ENCODE results near the gene DOC2A. TPM values are rescaled to one million over a fixed set of nuclear protein-coding genes. Genes with fewer than 3 reads are reported as not detected.

DOC2A gene
- total and polyA plus RNA-seq, 2 donors from 2014 or later: 1.9 to 3.5 TPM

DNA sequence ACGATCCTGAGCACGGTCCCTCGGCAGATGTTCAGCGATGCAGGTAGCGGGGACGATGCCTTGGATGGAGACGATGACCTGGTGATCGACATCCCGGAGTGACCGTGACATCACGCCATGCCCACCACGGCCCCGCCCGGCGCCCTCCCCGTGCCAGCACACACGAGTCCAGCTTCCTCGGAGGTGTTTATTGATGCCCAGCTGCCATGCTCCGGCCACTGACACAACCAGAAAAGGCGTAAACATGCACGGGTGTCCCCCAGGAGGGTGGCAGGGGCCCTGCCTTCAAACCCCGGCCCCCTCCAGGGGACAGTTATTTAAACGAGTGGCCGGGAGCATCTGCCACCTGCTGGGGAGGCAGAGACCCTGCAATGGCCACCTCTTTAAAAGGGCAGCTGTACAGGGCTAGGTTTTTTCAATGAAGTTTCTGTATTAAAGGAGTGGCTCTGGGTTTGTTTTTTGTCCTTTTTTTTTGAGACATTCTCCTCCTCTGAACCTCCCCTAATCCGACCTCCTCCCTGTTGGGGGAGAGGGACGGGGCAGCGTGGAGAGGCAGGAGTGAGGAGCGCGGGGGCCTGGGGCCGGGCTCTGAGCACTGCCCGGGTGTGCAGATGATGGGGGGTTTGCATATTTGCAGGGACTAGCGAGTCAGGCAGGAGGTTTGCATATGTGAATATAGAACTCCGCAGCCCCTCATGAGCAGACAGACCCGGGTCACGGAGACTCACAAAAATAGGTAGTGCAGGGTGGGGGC is 5.3 kb downstream of the DOC2A start:
- no peak for FAIRE-seq
- peak in 4 of 5 donors; percentile 19 to 66 (median 45) for DNase-seq
- peaks cover 0 to 1% (median 0%) of the 10 kb centered on the region in 3 donors for H3K4me1 ChIP-seq (ENCODE audit: control insufficient read depth in 2 of 3, insufficient read depth in 2 of 3, low read depth in 1 of 3, low read length in 3 of 3)
- H3K9ac ChIP-seq (ENCODE audit: low read length in 3 of 3): no peak overlapping the region
- peaks cover 0 to 3% (median 0%) of the 10 kb centered on the region in 3 donors for H3K36me3 ChIP-seq (ENCODE audit: control insufficient read depth in 2 of 3, insufficient read depth in 3 of 3, low read length in 3 of 3)
- intact Hi-C loops (cut with DNase I): no loop called here
- TF ChIP-seq, protein P1, sequence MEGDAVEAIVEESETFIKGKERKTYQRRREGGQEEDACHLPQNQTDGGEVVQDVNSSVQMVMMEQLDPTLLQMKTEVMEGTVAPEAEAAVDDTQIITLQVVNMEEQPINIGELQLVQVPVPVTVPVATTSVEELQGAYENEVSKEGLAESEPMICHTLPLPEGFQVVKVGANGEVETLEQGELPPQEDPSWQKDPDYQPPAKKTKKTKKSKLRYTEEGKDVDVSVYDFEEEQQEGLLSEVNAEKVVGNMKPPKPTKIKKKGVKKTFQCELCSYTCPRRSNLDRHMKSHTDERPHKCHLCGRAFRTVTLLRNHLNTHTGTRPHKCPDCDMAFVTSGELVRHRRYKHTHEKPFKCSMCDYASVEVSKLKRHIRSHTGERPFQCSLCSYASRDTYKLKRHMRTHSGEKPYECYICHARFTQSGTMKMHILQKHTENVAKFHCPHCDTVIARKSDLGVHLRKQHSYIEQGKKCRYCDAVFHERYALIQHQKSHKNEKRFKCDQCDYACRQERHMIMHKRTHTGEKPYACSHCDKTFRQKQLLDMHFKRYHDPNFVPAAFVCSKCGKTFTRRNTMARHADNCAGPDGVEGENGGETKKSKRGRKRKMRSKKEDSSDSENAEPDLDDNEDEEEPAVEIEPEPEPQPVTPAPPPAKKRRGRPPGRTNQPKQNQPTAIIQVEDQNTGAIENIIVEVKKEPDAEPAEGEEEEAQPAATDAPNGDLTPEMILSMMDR (IDR thresholded peaks at IDR 0.05; ENCODE audit: borderline replicate concordance, extremely low read depth, insufficient read depth): peak; percentile 67
- H3K27ac ChIP-seq (ENCODE audit: low read depth in 2 of 2, low read length in 2 of 2): no peak overlapping the region
- no peaks in the 10 kb centered on the region for H3K27me3 ChIP-seq (ENCODE audit: control insufficient read depth, insufficient read depth, low read length)
- H3K4me3 ChIP-seq (ENCODE audit: low read length in 3 of 3): no peak overlapping the region
- no peaks in the 10 kb centered on the region for H3K9me3 ChIP-seq (ENCODE audit: control insufficient read depth in 2 of 3, insufficient read depth in 1 of 3, low read length in 3 of 3)

DNA sequence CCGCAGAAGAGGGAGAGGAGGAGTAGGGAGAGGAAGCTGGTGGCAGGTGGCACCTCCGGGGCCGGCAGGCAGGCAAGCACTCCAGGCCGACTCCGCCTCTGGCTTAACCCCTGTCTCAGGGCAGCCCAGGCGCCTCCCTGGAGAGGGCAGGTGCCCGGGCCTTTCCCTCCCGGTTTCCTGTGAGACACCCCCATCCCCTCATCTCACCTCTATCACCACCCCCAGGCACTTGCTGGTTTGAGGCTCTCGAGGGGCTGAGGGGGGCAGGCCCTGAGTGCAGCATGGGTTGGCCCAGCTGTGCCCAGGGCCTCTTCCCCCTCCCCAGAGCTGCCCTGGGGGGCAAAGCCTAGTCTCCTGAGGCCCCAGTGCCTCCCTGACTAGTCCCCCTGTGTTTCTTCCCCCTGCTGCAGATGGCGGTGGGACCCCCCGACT is 6.0 kb downstream of the DOC2A start:
- intact Hi-C loops (cut with DNase I): no loop called here
- Histone ChIP-seq H3K27ac (ENCODE audit: low read depth in 2 of 2, low read length in 2 of 2) (no peak overlapping the region), H3K27me3 (ENCODE audit: control insufficient read depth, insufficient read depth, low read length) (no peaks in the 10 kb centered on the region), H3K36me3 (ENCODE audit: control insufficient read depth in 2 of 3, insufficient read depth in 3 of 3, low read length in 3 of 3) (peaks cover 0 to 3% (median 0%) of the 10 kb centered on the region in 3 donors), H3K9me3 (ENCODE audit: control insufficient read depth in 2 of 3, insufficient read depth in 1 of 3, low read length in 3 of 3) (no peaks in the 10 kb centered on the region), H3K4me1 (ENCODE audit: control insufficient read depth in 2 of 3, insufficient read depth in 2 of 3, low read depth in 1 of 3, low read length in 3 of 3) (no peaks in the 10 kb centered on the region), H3K4me3 (ENCODE audit: low read length in 3 of 3) (no peak overlapping the region), H3K9ac (ENCODE audit: low read length in 3 of 3) (no peak overlapping the region)
- FAIRE-seq (no peak), DNase-seq (peak in 1 of 5 donors; percentile 75)
- TF ChIP-seq, protein P1 (IDR thresholded peaks at IDR 0.05; ENCODE audit: borderline replicate concordance, extremely low read depth, insufficient read depth): no peak

DNA sequence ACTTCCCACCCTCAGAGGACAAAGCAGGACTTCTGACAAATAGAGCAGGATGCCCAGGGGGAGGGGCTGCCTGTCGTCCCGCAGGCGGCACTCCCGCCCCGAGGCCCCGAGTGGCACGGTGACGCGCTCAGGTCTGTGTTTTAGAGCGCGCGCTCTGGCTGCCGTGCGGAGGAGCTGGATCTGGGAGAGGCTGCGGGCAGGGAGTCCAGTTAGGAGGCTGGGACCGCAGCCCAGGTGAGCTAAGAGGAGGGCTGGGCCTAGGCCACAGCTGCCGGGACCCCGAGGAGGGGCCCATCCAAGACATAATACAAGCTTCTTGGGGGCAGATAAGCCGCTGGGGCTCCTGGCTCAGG is 6.4 kb downstream of the DOC2A start:
- Histone ChIP-seq H3K9ac (ENCODE audit: low read length in 3 of 3) (no peak overlapping the region), H3K27me3 (ENCODE audit: control insufficient read depth, insufficient read depth, low read length) (no peaks in the 10 kb centered on the region), H3K4me3 (ENCODE audit: low read length in 3 of 3) (no peak overlapping the region), H3K4me1 (ENCODE audit: control insufficient read depth in 2 of 3, insufficient read depth in 2 of 3, low read depth in 1 of 3, low read length in 3 of 3) (no peaks in the 10 kb centered on the region), H3K27ac (ENCODE audit: low read depth in 2 of 2, low read length in 2 of 2) (no peak overlapping the region), H3K9me3 (ENCODE audit: control insufficient read depth in 2 of 3, insufficient read depth in 1 of 3, low read length in 3 of 3) (no peaks in the 10 kb centered on the region), H3K36me3 (ENCODE audit: control insufficient read depth in 2 of 3, insufficient read depth in 3 of 3, low read length in 3 of 3) (peaks cover 0 to 3% (median 2%) of the 10 kb centered on the region in 3 donors)
- TF ChIP-seq, protein P1 (IDR thresholded peaks at IDR 0.05; ENCODE audit: borderline replicate concordance, extremely low read depth, insufficient read depth): no peak
- DNase-seq (peak in 1 of 5 donors; percentile 75), FAIRE-seq (no peak)
- intact Hi-C loops (cut with DNase I): no loop called here

Data from kidney (tissue), 14 donors.